Gastrocnemius medialis (tissue), 4 donors: ENCODE data around the gene CCDC91. TPM values are rescaled to one million over a fixed set of nuclear protein-coding genes. Genes with fewer than 3 reads are reported as not detected.
"Not testable (repeated sequence)": the region's sequence is repeated elsewhere in the genome, so short reads cannot be mapped to it uniquely, and the experiment has no call there.

ENCODE experiments used
- ATAC-seq, 2 donors: fragments of 150-250 bp; one replicate each; pipeline ENCODE4 v1.9.1; 2016
- DNase-seq, 2 donors: peaks; one replicate each; pipeline ENCODE4 v3.0.0-alpha.2; 2019
- H3K27ac ChIP-seq, 4 donors: fragments of 200-600 bp; sonication (generic); 1 replicate in 1 of 4; 2 replicates in 3 of 4; pipeline ENCODE4 v1.5.1; 2016 to 2018; ENCODE audit warnings: mild to moderate bottlenecking in 2 of 4, moderate library complexity in 1 of 4
- H3K27me3 ChIP-seq, 3 donors: fragments of 200-600 bp; sonication (generic) in 2 of 3; 1 replicate in 1 of 3; 2 replicates in 2 of 3; pipeline versions ENCODE4 v1.5.1 to v1.6.0; 2016 to 2019; ENCODE audit warnings: mild to moderate bottlenecking in 1 of 3, moderate library complexity in 1 of 3
- H3K36me3 ChIP-seq, 2 donors: fragments of 200-600 bp; sonication (generic) in 1 of 2; one replicate each; pipeline ENCODE4 v1.5.1; 2017 to 2018
- H3K4me1 ChIP-seq, 2 donors: fragments of 200-600 bp; sonication (generic) in 1 of 2; one replicate each; pipeline ENCODE4 v1.5.1; 2016 to 2017; ENCODE audit warnings: mild to moderate bottlenecking in 2 of 2
- H3K4me3 ChIP-seq, 4 donors: fragments of 200-600 bp; sonication (generic) in 3 of 4; 1 replicate in 1 of 4; 2 replicates in 3 of 4; pipeline ENCODE4 v1.5.1; 2016 to 2019; ENCODE audit warnings: mild to moderate bottlenecking in 2 of 4
- H3K9me3 ChIP-seq, 3 donors: fragments of 200-600 bp; sonication (generic) in 2 of 3; 1 replicate in 1 of 3; 2 replicates in 2 of 3; pipeline ENCODE4 v1.5.1; 2016 to 2019
- POLR2A ChIP-seq, 2 donors: fragments of 450-650 bp; IDR thresholded peaks; one replicate each; pipeline ENCODE4 v1.6.1; 2017; ENCODE audit warnings: antibody characterized with exemption in 2 of 2, mild to moderate bottlenecking in 2 of 2, moderate library complexity in 2 of 2
- in situ Hi-C, 4 donors: fragments of 200-750 bp; cut with MboI; loops; one replicate each; pipeline versions ENCODE4 v1.15.0 to v1.8.0; 2017; ENCODE audit warnings: low sequenced_read_pairs in 4 of 4
- intact Hi-C: fragments of 100-400 bp; cut with DNase I; formaldehyde crosslinking; loops from one replicate; pipeline ENCODE4 v1.15.1; 2023; ENCODE audit warnings: low total_unique reads
- total RNA-seq, 4 donors: library from RNA; depleted of rRNA; stranded (reverse); fragments of >200 nt; gene quantifications; one replicate each; pipeline versions ENCODE4 v1.1.0 to v1.2.3, GENCODE V29; 2016
- TF ChIP-seq, protein P1 (sequence below), 5 experiments: fragments of 450-650 bp in 3 of 5; fragments of 200-600 bp in 2 of 5; sonication (generic) in 2 of 5; IDR thresholded peaks in 4 of 5; conservative IDR thresholded peaks in 1 of 5; 1 replicate in 4 of 5; 2 replicates in 1 of 5; pipeline ENCODE4 v1.5.1; 2016 to 2019; ENCODE audit warnings: antibody characterized with exemption in 5 of 5, mild to moderate bottlenecking in 3 of 5, moderate library complexity in 3 of 5

Gene CCDC91
- total RNA-seq, 4 donors from 2014 or later, result 22.3 to 50.6 (median 36.6) TPM

DNA sequence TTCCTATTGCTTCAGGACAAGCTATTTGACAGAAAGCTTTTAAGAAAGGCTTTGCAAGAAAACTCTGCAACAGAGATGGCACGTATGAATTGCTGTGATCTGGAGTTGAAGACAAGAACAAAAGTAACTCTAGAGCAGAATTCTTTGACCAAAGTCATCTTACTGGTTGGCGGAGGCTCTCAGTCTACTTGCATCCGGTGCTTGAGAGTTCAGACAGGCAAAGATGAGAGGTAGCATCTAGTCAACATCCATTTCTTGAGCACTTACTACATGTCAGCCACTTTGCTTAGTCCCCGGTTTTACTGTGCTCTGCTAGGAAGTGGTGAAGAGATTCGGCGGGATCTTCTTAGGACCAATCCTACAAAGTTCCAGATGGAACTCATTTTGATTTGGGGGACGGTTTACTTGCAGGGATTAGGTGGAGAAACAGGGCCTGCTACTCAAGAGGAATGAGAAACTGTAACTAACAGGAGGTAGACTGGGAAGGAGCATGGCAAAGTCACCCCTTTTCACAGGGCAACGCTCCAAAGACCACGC lies 404 bp upstream of the CCDC91 start:
- peaks cover 7 to 16% of the 10 kb centered on the region in 2 donors for H3K4me1 ChIP-seq
- H3K27me3 ChIP-seq, result no peaks in the 10 kb centered on the region
- no peak for TF ChIP-seq POLR2A (IDR thresholded peaks at IDR 0.05)
- TF ChIP-seq, protein P1, sequence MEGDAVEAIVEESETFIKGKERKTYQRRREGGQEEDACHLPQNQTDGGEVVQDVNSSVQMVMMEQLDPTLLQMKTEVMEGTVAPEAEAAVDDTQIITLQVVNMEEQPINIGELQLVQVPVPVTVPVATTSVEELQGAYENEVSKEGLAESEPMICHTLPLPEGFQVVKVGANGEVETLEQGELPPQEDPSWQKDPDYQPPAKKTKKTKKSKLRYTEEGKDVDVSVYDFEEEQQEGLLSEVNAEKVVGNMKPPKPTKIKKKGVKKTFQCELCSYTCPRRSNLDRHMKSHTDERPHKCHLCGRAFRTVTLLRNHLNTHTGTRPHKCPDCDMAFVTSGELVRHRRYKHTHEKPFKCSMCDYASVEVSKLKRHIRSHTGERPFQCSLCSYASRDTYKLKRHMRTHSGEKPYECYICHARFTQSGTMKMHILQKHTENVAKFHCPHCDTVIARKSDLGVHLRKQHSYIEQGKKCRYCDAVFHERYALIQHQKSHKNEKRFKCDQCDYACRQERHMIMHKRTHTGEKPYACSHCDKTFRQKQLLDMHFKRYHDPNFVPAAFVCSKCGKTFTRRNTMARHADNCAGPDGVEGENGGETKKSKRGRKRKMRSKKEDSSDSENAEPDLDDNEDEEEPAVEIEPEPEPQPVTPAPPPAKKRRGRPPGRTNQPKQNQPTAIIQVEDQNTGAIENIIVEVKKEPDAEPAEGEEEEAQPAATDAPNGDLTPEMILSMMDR (IDR thresholded peaks at IDR 0.05 in 4 of 5, conservative IDR thresholded peaks at IDR 0.05 in 1 of 5), result no peak
- intact Hi-C loops, result loop anchor here (2.0 to 10.0 kb wide), 4 partner anchors 41 to 1253 kb away; partner anchors contain the start of genes FGFR1OP2, INTS13 and MRPS35
- H3K27ac ChIP-seq, result peak overlapping the region; percentile 90 to 95 (median 92)
- DNase-seq (no peak), ATAC-seq (no peak)
- peak overlapping the region; percentile 76 to 90 (median 85) for H3K4me3 ChIP-seq
- in situ Hi-C loops, result no loop called here
- no peaks in the 10 kb centered on the region for H3K9me3 ChIP-seq
- H3K36me3 ChIP-seq, result no peaks in the 10 kb centered on the region

DNA sequence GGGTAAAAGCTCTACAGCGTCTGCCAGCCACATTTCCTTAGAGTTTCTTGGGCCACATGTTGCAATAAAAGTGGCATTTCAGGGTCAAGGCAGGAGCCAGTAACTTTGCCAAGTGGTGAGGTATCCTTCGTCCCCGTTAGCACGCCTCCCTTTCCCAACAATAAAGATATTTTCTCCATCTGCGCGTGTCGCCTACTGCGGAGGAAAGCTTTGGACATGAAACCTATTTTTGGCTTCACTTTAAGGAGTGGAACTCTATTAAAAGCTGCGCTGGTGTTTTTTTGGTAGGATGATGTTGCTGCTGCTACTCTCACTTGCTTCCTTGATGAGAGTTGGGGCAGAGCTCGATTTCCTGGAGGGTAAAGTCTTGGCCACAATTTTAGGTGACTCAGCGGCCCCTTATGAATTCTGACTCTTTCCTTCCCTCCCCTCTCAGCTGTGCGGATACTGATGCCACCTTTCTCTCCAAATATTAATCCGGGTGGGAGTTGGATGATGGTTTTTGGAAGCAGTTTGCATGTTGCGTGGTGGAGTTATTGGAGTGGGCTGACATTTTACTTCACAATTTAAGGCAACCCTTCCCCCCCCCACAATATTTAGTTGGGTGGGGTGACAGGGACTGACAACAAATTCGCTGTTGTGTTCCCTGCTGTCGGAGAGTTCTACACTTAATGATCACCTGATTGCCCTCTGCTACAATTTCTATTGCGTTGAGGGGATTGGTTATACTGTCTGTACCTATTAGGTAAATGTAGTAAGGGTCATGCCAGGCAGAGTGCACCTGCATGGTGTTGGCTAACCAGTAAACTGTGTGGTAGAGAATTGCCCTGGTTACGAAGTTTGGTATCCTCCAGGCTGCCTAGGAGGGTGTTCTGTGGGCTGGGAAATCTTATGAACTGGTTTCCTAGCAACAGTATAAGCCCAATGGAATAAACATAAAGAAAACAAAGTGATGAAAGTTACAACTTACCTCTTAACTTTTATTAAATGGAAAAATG lies 1.1 kb downstream of the CCDC91 start:
- Histone ChIP-seq H3K27me3 (no peaks in the 10 kb centered on the region), H3K9me3 (no peaks in the 10 kb centered on the region), H3K4me1 (peaks cover 7 to 16% of the 10 kb centered on the region in 2 donors), H3K27ac (peak overlapping the region; percentile 90 to 95 (median 92)), H3K36me3 (no peaks in the 10 kb centered on the region), H3K4me3 (peak overlapping the region; percentile 76 to 90 (median 85))
- in situ Hi-C loops (no loop called here), intact Hi-C loops (loop anchor here (2.0 to 10.0 kb wide), 4 partner anchors 39 to 1254 kb away; partner anchors contain the start of genes FGFR1OP2, INTS13 and MRPS35)
- DNase-seq, result peak in 1 of 2 donors; percentile 59
- peak; percentile 85 to 86 for ATAC-seq
- TF ChIP-seq POLR2A (IDR thresholded peaks at IDR 0.05), result no peak
- TF ChIP-seq, protein P1 (IDR thresholded peaks at IDR 0.05 in 4 of 5, conservative IDR thresholded peaks at IDR 0.05 in 1 of 5), result no peak

DNA sequence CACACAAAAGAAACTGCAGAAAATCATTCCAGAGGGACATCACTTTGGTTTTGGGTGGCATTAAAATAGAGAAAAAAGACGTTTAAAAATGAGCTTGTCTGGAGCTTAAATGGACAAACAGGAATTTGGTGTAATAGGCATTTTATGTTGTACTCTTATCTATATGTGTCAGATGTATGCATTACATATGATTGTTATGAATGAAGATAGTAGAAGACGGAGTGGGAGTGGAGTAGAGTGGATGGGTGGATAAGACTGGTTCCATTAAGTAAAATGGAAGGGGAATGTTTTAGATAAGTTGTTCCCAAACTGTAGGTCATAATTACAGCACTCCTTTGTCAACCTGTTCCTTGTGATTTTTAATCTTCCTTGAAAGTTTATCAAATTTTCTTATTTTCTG lies 1.9 kb downstream of the CCDC91 start:
- DNase-seq, result no peak
- no peak for TF ChIP-seq POLR2A (IDR thresholded peaks at IDR 0.05)
- TF ChIP-seq, protein P1 (IDR thresholded peaks at IDR 0.05 in 4 of 5, conservative IDR thresholded peaks at IDR 0.05 in 1 of 5), result no peak
- Histone ChIP-seq H3K36me3 (no peaks in the 10 kb centered on the region), H3K4me1 (peaks cover 7 to 16% of the 10 kb centered on the region in 2 donors), H3K4me3 (no peak overlapping the region), H3K9me3 (no peaks in the 10 kb centered on the region), H3K27ac (peak overlapping the region in 2 of 4 donors; percentile 92 to 93), H3K27me3 (no peaks in the 10 kb centered on the region)
- no peak for ATAC-seq
- in situ Hi-C loops, result no loop called here
- intact Hi-C loops, result loop anchor here (5.0 to 10.0 kb wide), 3 partner anchors 373 to 1255 kb away; partner anchors contain the start of genes FGFR1OP2, INTS13 and MRPS35

DNA sequence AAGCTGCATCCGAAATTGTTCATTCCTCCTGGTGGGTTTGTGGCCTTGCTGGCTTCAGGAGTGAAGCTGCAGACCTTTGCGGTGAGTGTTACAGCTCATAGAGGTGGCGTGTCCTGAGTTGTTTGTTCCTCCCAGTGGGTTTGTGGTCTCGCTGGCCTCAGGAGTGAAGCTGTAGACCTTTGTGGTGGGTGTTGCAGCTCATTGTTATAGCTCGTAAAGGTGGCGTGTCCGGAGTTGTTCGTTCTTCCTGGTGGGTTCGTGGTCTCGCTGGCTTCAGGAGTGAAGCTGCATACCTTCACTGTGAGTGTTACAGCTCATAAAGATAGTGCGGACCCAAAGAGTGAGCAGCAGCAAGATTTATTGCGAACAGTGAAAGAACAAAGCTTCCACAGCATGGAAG lies 4.4 kb downstream of the CCDC91 start:
- ATAC-seq, in situ Hi-C loops, H3K27ac ChIP-seq, H3K36me3 ChIP-seq, DNase-seq, H3K4me3 ChIP-seq, H3K27me3 ChIP-seq, H3K9me3 ChIP-seq: not testable (repeated sequence)
- intact Hi-C loops, result loop anchor here (5.0 to 10.0 kb wide), 3 partner anchors 370 to 1257 kb away; partner anchors contain the start of genes FGFR1OP2, INTS13 and MRPS35
- H3K4me1 ChIP-seq, result peaks cover 7 to 15% of the 10 kb centered on the region in 2 donors

DNA sequence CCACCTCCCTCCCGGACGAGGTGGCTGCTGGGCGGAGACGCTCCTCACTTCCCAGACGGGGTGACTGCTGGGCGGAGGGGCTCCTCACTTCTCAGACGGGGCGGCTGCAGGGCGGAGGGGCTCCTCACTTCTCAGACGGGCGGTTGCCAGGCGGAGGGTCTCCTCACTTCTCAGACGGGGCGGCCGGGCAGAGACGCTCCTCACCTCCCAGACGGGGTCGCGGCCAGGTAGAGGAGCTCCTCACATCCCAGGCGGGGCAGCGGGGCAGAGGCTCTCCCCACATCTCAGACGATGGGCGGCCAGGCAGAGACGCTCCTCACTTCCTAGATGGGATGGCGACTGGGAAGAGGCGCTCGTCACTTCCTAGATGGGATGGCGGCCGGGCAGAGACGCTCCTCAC lies 10.9 kb downstream of the CCDC91 start:
- H3K4me1 ChIP-seq, result peaks cover 7 to 17% of the 10 kb centered on the region in 2 donors
- H3K27me3 ChIP-seq, H3K4me3 ChIP-seq, H3K27ac ChIP-seq, intact Hi-C loops, ATAC-seq, H3K36me3 ChIP-seq, DNase-seq, H3K9me3 ChIP-seq, in situ Hi-C loops: not testable (repeated sequence)
